ENCODE data around the gene RND3. TPM values are rescaled to one million over a fixed set of nuclear protein-coding genes. Genes with fewer than 3 reads are reported as not detected.

Gene RND3
- total and polyA plus RNA-seq, 3 experiments from 2014 or later, result not detected

- no peak for DNase-seq
- Histone ChIP-seq H3K4me3 (ENCODE audit: low read length) (no peak overlapping the region), H3K36me3 (ENCODE audit: insufficient read depth, low read length) (no peaks in the 10 kb centered on the region), H3K27me3 (ENCODE audit: insufficient read depth, low read length, poor library complexity, severe bottlenecking) (no peaks in the 10 kb centered on the region), H3K9me3 (ENCODE audit: low read length) (no peaks in the 10 kb centered on the region), H3K4me1 (ENCODE audit: insufficient read depth, low read length) (no peaks in the 10 kb centered on the region), H3K27ac (ENCODE audit: low read depth, low read length) (no peak overlapping the region)
- no peak overlapping the region for H3K4me3 Mint-ChIP-seq
- POLR2A ChIA-PET, result no interaction called here
- no peak overlapping the region for H3K27ac Mint-ChIP-seq
- peaks cover 0 to 6% (median 0%) of the 10 kb centered on the region in 5 donors for H3K9me3 Mint-ChIP-seq
- peaks cover 0 to 1% of the 10 kb centered on the region in 2 donors for H3K27me3 Mint-ChIP-seq
- no peaks in the 10 kb centered on the region for H3K4me1 Mint-ChIP-seq
- CTCF ChIA-PET, result no interaction called here
- H3K36me3 Mint-ChIP-seq, result no peaks in the 10 kb centered on the region
Observed at GRCh38 chr2:150468350-150468960, 19.0 kb downstream of the RND3 start.

DNA sequence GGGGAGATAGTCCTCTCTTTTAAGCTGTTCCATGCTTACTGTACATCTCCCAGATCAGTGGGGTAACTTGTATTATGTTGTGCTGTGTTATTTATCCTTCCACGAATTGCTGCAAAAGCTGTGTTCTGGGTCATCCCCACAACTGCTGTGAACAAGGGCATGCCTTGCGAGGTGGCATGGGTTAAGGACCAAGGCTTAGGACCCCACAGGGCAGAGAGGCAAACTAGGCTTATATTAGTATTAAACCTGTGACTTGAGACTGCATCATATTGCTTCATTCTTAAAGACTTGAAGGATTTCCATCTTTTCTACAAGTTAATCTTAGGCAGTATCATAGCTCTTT, 19.9 kb downstream of the RND3 start:
- H3K9me3 Mint-ChIP-seq, result peaks cover 0 to 6% (median 0%) of the 10 kb centered on the region in 5 donors

GRCh38 chr2:150466741-150467620, 20.5 kb downstream of the RND3 start:
- Histone ChIP-seq H3K4me1 (ENCODE audit: insufficient read depth, low read length) (no peaks in the 10 kb centered on the region), H3K36me3 (ENCODE audit: insufficient read depth, low read length) (no peaks in the 10 kb centered on the region), H3K9me3 (ENCODE audit: low read length) (no peaks in the 10 kb centered on the region), H3K27ac (ENCODE audit: low read depth, low read length) (no peak overlapping the region), H3K4me3 (ENCODE audit: low read length) (no peak overlapping the region), H3K27me3 (ENCODE audit: insufficient read depth, low read length, poor library complexity, severe bottlenecking) (no peaks in the 10 kb centered on the region)
- DNase-seq, result no peak
- Mint-ChIP-seq H3K4me1 (no peaks in the 10 kb centered on the region), H3K4me3 (no peak overlapping the region), H3K9me3 (peaks cover 0 to 6% (median 0%) of the 10 kb centered on the region in 5 donors), H3K36me3 (no peaks in the 10 kb centered on the region), H3K27ac (no peak overlapping the region), H3K27me3 (no peaks in the 10 kb centered on the region)
- ChIA-PET CTCF (no interaction called here), POLR2A (no interaction called here)

More for the DNA sequence above, 19.9 kb downstream of the RND3 start:
- Mint-ChIP-seq H3K36me3 (no peaks in the 10 kb centered on the region), H3K27me3 (no peaks in the 10 kb centered on the region), H3K4me3 (no peak overlapping the region), H3K27ac (no peak overlapping the region), H3K4me1 (no peaks in the 10 kb centered on the region)
- Histone ChIP-seq H3K27ac (ENCODE audit: low read depth, low read length) (no peak overlapping the region), H3K36me3 (ENCODE audit: insufficient read depth, low read length) (no peaks in the 10 kb centered on the region), H3K4me1 (ENCODE audit: insufficient read depth, low read length) (no peaks in the 10 kb centered on the region), H3K4me3 (ENCODE audit: low read length) (no peak overlapping the region), H3K27me3 (ENCODE audit: insufficient read depth, low read length, poor library complexity, severe bottlenecking) (no peaks in the 10 kb centered on the region), H3K9me3 (ENCODE audit: low read length) (no peaks in the 10 kb centered on the region)
- ChIA-PET CTCF (no interaction called here), POLR2A (no interaction called here)
- no peak for DNase-seq

- Mint-ChIP-seq H3K4me3 (no peak overlapping the region), H3K4me1 (no peaks in the 10 kb centered on the region), H3K36me3 (no peaks in the 10 kb centered on the region), H3K9me3 (peaks cover 0 to 6% (median 0%) of the 10 kb centered on the region in 5 donors), H3K27ac (no peak overlapping the region), H3K27me3 (no peaks in the 10 kb centered on the region)
- H3K4me1 ChIP-seq (ENCODE audit: insufficient read depth, low read length), result no peaks in the 10 kb centered on the region
- H3K36me3 ChIP-seq (ENCODE audit: insufficient read depth, low read length), result no peaks in the 10 kb centered on the region
- ChIA-PET CTCF (no interaction called here), POLR2A (no interaction called here)
- H3K27me3 ChIP-seq (ENCODE audit: insufficient read depth, low read length, poor library complexity, severe bottlenecking), result no peaks in the 10 kb centered on the region
- no peak for DNase-seq
- H3K4me3 ChIP-seq (ENCODE audit: low read length), result no peak overlapping the region
- no peak overlapping the region for H3K27ac ChIP-seq (ENCODE audit: low read depth, low read length)
- no peaks in the 10 kb centered on the region for H3K9me3 ChIP-seq (ENCODE audit: low read length)
Observed at GRCh38 chr2:150465703-150466569, 21.5 kb downstream of the RND3 start.

DNA sequence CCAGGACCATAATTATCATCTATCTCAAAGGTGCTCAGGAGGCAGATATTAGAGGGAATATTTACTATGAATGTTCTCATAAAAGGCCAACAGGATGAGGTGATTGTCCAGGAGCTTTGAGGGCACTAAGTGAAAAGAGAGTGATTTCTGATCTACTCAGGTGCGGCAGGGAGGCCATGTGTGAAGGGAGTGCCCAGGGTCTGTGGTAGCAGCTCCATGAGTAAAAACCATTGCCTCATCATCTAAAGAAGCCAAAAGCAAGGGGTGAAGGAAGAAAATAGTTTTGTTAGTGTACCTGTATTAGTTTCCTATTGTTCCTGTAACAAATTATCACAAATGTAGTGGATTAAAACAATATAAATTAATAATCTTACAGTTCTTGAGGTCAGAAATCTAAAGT, 22.5 kb downstream of the RND3 start:
- DNase-seq, result no peak
- H3K27ac Mint-ChIP-seq, result no peak overlapping the region
- Histone ChIP-seq H3K4me3 (ENCODE audit: low read length) (no peak overlapping the region), H3K36me3 (ENCODE audit: insufficient read depth, low read length) (no peaks in the 10 kb centered on the region), H3K27me3 (ENCODE audit: insufficient read depth, low read length, poor library complexity, severe bottlenecking) (no peaks in the 10 kb centered on the region), H3K4me1 (ENCODE audit: insufficient read depth, low read length) (no peaks in the 10 kb centered on the region), H3K9me3 (ENCODE audit: low read length) (no peaks in the 10 kb centered on the region), H3K27ac (ENCODE audit: low read depth, low read length) (no peak overlapping the region)
- H3K4me3 Mint-ChIP-seq, result no peak overlapping the region
- ChIA-PET CTCF (no interaction called here), POLR2A (no interaction called here)
- H3K27me3 Mint-ChIP-seq, result no peaks in the 10 kb centered on the region
- H3K4me1 Mint-ChIP-seq, result no peaks in the 10 kb centered on the region
- peaks cover 0 to 5% (median 0%) of the 10 kb centered on the region in 5 donors for H3K9me3 Mint-ChIP-seq
- H3K36me3 Mint-ChIP-seq, result no peaks in the 10 kb centered on the region

GRCh38 chr2:150464270-150464669, 23.2 kb downstream of the RND3 start:
- no peaks in the 10 kb centered on the region for H3K9me3 ChIP-seq (ENCODE audit: low read length)

DNA sequence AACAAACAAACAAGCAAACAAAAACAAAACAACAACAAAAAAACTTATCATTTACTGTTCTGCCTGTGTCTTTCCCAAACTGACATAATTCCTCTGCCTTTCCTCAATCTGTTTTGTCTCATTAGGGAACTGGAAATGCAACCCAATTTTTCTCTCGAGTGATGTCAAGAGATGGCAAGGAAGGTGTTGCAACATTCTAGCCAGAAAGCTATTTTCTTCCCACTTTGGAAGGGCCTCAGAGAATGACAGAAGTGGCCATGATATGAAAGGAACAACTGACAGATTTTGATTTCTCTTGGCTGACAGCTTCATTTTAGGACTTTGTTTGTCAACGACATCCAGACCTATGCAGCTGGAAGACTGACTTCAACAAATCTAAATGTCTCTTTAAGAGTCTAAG, 24.7 kb downstream of the RND3 start:
- Mint-ChIP-seq H3K27me3 (no peaks in the 10 kb centered on the region), H3K4me1 (no peaks in the 10 kb centered on the region), H3K36me3 (no peaks in the 10 kb centered on the region), H3K4me3 (no peak overlapping the region), H3K9me3 (peaks cover 0 to 6% (median 3%) of the 10 kb centered on the region in 5 donors), H3K27ac (no peak overlapping the region)
- ChIA-PET POLR2A (no interaction called here), CTCF (no interaction called here)
- Histone ChIP-seq H3K4me3 (ENCODE audit: low read length) (no peak overlapping the region), H3K9me3 (ENCODE audit: low read length) (no peaks in the 10 kb centered on the region), H3K27ac (ENCODE audit: low read depth, low read length) (no peak overlapping the region), H3K27me3 (ENCODE audit: insufficient read depth, low read length, poor library complexity, severe bottlenecking) (no peaks in the 10 kb centered on the region), H3K4me1 (ENCODE audit: insufficient read depth, low read length) (no peaks in the 10 kb centered on the region), H3K36me3 (ENCODE audit: insufficient read depth, low read length) (no peaks in the 10 kb centered on the region)
- DNase-seq, result no peak

More at GRCh38 chr2:150464270-150464669, 23.2 kb downstream of the RND3 start:
- no peaks in the 10 kb centered on the region for H3K4me1 Mint-ChIP-seq
- DNase-seq, result no peak
- H3K27me3 Mint-ChIP-seq, result no peaks in the 10 kb centered on the region
- peaks cover 0 to 5% (median 2%) of the 10 kb centered on the region in 5 donors for H3K9me3 Mint-ChIP-seq
- H3K27ac ChIP-seq (ENCODE audit: low read depth, low read length), result no peak overlapping the region
- no peaks in the 10 kb centered on the region for H3K4me1 ChIP-seq (ENCODE audit: insufficient read depth, low read length)
- no peak overlapping the region for H3K4me3 ChIP-seq (ENCODE audit: low read length)
- H3K36me3 Mint-ChIP-seq, result no peaks in the 10 kb centered on the region
- H3K27me3 ChIP-seq (ENCODE audit: insufficient read depth, low read length, poor library complexity, severe bottlenecking), result no peaks in the 10 kb centered on the region
- no peaks in the 10 kb centered on the region for H3K36me3 ChIP-seq (ENCODE audit: insufficient read depth, low read length)
- H3K27ac Mint-ChIP-seq, result no peak overlapping the region
- CTCF ChIA-PET, result no interaction called here
- H3K4me3 Mint-ChIP-seq, result no peak overlapping the region
- POLR2A ChIA-PET, result no interaction called here

DNA sequence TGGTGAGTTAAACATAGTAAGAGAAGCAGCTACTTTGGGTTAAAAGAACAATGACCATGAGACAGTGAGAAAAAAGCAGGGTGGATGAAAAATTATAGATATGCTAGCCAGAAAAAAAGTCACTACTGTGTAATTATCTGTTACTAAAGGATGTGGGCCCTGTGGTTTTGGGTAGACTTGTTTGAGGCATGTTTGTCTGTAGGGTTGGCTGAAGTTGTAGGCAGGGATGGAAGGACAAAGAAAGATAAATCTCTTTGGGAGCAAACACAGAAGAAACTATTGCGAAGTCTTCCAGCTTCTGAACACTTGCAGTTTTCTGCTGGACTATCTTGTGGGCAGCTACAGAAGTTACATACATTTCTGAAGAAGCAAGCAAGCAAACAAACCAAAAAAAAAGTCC, 28.2 kb downstream of the RND3 start:
- H3K36me3 ChIP-seq (ENCODE audit: insufficient read depth, low read length), result no peaks in the 10 kb centered on the region
- H3K27ac Mint-ChIP-seq, result no peak overlapping the region
- ChIA-PET CTCF (no interaction called here), POLR2A (no interaction called here)
- H3K27me3 ChIP-seq (ENCODE audit: insufficient read depth, low read length, poor library complexity, severe bottlenecking), result no peaks in the 10 kb centered on the region
- no peaks in the 10 kb centered on the region for H3K9me3 ChIP-seq (ENCODE audit: low read length)
- H3K4me3 ChIP-seq (ENCODE audit: low read length), result no peak overlapping the region
- H3K36me3 Mint-ChIP-seq, result no peaks in the 10 kb centered on the region
- H3K27ac ChIP-seq (ENCODE audit: low read depth, low read length), result no peak overlapping the region
- no peaks in the 10 kb centered on the region for H3K4me1 ChIP-seq (ENCODE audit: insufficient read depth, low read length)
- H3K27me3 Mint-ChIP-seq, result no peaks in the 10 kb centered on the region
- H3K4me1 Mint-ChIP-seq, result no peaks in the 10 kb centered on the region
- H3K9me3 Mint-ChIP-seq, result peaks cover 0 to 6% (median 2%) of the 10 kb centered on the region in 5 donors
- no peak overlapping the region for H3K4me3 Mint-ChIP-seq
- DNase-seq, result no peak

Data from CD8-positive, alpha-beta memory T cell (primary cell).